ENCODE results near the gene EHF. TPM values are rescaled to one million over a fixed set of nuclear protein-coding genes. Genes with fewer than 3 reads are reported as not detected.

Gene EHF
- total RNA-seq, 1 experiment from 2014 or later = 0.51 TPM

DNA sequence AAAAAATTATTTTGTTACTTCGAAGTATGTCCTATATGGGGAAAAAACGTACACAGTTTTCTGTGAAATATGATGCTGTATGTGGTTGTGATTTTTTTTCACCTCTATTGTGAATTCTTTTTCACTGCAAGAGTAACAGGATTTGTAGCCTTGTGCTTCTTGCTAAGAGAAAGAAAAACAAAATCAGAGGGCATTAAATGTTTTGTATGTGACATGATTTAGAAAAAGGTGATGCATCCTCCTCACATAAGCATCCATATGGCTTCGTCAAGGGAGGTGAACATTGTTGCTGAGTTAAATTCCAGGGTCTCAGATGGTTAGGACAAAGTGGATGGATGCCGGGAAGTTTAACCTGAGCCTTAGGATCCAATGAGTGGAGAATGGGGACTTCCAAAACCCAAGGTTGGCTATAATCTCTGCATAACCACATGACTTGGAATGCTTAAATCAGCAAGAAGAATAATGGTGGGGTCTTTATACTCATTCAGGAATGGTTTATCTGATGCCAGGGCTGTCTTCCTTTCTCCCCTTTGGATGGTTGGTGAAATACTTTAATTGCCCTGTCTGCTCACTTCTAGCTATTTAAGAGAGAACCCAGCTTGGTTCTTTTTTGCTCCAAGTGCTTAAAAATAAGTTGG is 38.3 kb downstream of the EHF start:
- in situ Hi-C loops (cut with HindIII; ENCODE audit: low pct_unique_long_range_greater_than_20kb, low sequenced_read_pairs) (no loop called here), intact Hi-C loops (cut with micrococcal nuclease; ENCODE audit: unreplicated experiment) (loop anchor here (10.0 kb wide), 1 partner anchor 236 kb away; no protein-coding TSS in a partner anchor)
- ATAC-seq (no peak), DNase-seq (ENCODE audit: low read depth, low spot score) (no peak)
- ChIA-PET CTCF (no interaction called here), POLR2A (interaction anchor here (0.7 kb wide), 1 partner anchor 185 kb away, joined by 3 read pairs; no protein-coding TSS in a partner anchor)
- no peaks in the 10 kb centered on the region for H3K36me3 ChIP-seq (ENCODE audit: control insufficient read depth, insufficient read depth, low read length)
- peaks cover 13% of the 10 kb centered on the region for H3K4me1 ChIP-seq (ENCODE audit: control insufficient read depth, insufficient read depth, low read length)
- H3K27ac ChIP-seq (ENCODE audit: low read length) = 0 out of 2 replicates have a peak overlapping the region, but pooled peaks have one; percentile 7
- H3K4me3 ChIP-seq (ENCODE audit: low read depth in 2 of 2, low read length in 2 of 2) = no peak overlapping the region
- H3K9me3 ChIP-seq (ENCODE audit: control insufficient read depth, insufficient read depth, low read depth, low read length) = no peaks in the 10 kb centered on the region
- no peaks in the 10 kb centered on the region for H3K27me3 ChIP-seq (ENCODE audit: control insufficient read depth, insufficient read depth, low read length)
- no peak for TF ChIP-seq POLR2AphosphoS5 (IDR thresholded peaks at IDR 0.05; ENCODE audit: low read depth, low read length)
- TF ChIP-seq SIN3A (IDR thresholded peaks at IDR 0.05; ENCODE audit: borderline replicate concordance, insufficient read depth, low read depth, low read length) = no peak
- TF ChIP-seq, protein P1, sequence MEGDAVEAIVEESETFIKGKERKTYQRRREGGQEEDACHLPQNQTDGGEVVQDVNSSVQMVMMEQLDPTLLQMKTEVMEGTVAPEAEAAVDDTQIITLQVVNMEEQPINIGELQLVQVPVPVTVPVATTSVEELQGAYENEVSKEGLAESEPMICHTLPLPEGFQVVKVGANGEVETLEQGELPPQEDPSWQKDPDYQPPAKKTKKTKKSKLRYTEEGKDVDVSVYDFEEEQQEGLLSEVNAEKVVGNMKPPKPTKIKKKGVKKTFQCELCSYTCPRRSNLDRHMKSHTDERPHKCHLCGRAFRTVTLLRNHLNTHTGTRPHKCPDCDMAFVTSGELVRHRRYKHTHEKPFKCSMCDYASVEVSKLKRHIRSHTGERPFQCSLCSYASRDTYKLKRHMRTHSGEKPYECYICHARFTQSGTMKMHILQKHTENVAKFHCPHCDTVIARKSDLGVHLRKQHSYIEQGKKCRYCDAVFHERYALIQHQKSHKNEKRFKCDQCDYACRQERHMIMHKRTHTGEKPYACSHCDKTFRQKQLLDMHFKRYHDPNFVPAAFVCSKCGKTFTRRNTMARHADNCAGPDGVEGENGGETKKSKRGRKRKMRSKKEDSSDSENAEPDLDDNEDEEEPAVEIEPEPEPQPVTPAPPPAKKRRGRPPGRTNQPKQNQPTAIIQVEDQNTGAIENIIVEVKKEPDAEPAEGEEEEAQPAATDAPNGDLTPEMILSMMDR (IDR thresholded peaks at IDR 0.05) = no peak
- no peak for TF ChIP-seq REST (IDR thresholded peaks at IDR 0.05; ENCODE audit: insufficient read depth in 1 of 2, low read depth in 2 of 2, low read length in 1 of 2)
- TF ChIP-seq TCF7L2 (IDR thresholded peaks at IDR 0.05; ENCODE audit: low read depth, low read length) = no peak
- BruUV-seq (replicated peaks) = no TSS peak

DNA sequence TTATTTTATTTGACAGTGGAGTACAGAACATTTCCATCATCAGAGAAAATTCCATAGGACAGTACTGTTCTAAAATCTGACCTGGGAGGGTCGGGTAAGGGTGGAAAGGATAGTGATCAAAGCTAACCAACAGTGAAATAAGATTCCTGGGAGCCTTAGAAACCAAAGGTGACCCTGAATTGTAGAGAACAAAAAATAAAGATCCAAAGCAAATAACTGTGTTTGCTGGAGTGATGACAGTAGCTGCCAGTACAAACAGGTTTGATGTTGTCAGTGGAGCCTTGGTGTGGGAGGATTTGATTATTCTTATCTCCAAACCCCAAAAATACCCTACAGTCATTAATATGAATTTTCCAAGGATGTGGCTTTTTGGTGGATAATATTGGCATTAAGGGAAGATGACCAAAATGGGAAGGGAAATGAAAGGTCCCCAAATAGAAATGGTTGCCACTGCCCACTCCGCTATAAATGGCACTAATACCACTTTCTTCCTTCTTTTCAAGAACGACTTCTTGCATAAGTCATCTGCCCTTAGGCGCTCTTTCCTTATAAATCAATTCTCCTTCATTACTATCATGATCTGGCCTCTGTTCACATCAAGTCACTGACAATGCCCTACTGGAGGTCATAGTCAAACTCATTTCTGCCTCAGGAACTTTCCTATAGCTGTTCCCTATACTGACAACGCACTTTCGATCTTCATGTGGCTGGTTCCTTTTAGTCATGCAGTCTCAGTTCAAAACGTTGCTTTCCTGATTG is 44.4 kb downstream of the EHF start:
- no peak for TF ChIP-seq POLR2AphosphoS5 (IDR thresholded peaks at IDR 0.05; ENCODE audit: low read depth, low read length)
- TF ChIP-seq SIN3A (IDR thresholded peaks at IDR 0.05; ENCODE audit: borderline replicate concordance, insufficient read depth, low read depth, low read length) = no peak
- TF ChIP-seq, protein P1 (IDR thresholded peaks at IDR 0.05) = no peak
- no peak for TF ChIP-seq TCF7L2 (IDR thresholded peaks at IDR 0.05; ENCODE audit: low read depth, low read length)
- no peak for TF ChIP-seq REST (IDR thresholded peaks at IDR 0.05; ENCODE audit: insufficient read depth in 1 of 2, low read depth in 2 of 2, low read length in 1 of 2)
- ATAC-seq = no peak
- BruUV-seq (replicated peaks) = no TSS peak
- ChIA-PET CTCF (no interaction called here), POLR2A (no interaction called here)
- Histone ChIP-seq H3K27ac (ENCODE audit: low read length) (no peak overlapping the region), H3K9me3 (ENCODE audit: control insufficient read depth, insufficient read depth, low read depth, low read length) (no peaks in the 10 kb centered on the region), H3K4me1 (ENCODE audit: control insufficient read depth, insufficient read depth, low read length) (no peaks in the 10 kb centered on the region), H3K27me3 (ENCODE audit: control insufficient read depth, insufficient read depth, low read length) (no peaks in the 10 kb centered on the region), H3K4me3 (ENCODE audit: low read depth in 2 of 2, low read length in 2 of 2) (no peak overlapping the region), H3K36me3 (ENCODE audit: control insufficient read depth, insufficient read depth, low read length) (no peaks in the 10 kb centered on the region)
- DNase-seq (ENCODE audit: low read depth, low spot score) = no peak
- in situ Hi-C loops (cut with HindIII; ENCODE audit: low pct_unique_long_range_greater_than_20kb, low sequenced_read_pairs) = no loop called here
- intact Hi-C loops (cut with micrococcal nuclease; ENCODE audit: unreplicated experiment) = no loop called here
